HTERT RPE-1 (cell line): ENCODE data around the gene LIFR.

Experiments
- in situ Hi-C: fragments of 300-500 bp; cut with MboI; formaldehyde crosslinking; loops from 4 replicates; pipeline ENCODE4 v1.14.3; 2020; ENCODE audit warnings: low sequenced_read_pairs

Gene LIFR

DNA sequence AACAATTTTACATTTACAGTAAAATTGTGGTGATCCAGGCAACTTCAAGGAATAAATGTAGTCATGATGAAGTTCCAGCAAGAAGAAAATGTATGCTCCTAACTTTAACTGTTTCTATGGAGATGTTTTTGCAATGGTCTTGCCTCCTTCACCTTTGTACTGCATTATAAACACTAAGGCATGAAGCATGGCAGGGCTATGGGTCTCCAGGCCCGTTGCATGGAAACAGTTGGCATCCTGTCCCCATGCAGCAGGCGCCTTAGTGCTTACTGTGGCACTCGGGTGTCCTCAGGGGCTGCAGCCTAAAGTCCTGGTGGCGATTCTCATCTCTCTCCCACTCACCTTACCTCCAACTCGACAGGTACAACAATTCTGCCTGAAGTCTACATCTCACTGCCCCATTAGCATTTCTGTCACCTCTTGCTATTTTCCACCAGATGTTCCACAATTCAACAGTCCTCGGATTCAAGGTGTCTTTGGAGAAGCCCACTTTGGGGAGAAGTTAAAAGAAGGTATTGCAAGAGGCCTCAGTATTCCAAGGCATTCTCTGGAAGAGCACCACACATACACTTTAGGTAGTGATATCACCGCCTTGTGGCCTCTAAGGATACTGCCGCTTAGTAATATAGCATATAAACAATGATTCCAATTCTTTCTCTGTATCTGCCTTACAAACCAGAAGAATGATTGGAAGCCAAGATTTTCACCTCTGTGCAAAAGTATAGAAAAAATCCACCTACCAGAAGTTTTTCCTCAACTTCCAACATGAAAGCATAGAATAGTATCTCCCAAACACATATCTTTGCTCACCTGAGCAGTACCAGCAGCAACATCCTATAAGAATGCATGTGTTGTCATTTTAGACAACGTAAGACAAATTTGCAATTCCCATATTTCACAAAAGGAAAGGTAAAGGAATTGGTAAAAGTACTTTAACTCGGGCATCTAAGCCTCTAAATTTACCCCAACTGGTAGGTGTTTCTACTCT is 5.1 kb downstream of the LIFR start:
- in situ Hi-C loops = no loop called here

DNA sequence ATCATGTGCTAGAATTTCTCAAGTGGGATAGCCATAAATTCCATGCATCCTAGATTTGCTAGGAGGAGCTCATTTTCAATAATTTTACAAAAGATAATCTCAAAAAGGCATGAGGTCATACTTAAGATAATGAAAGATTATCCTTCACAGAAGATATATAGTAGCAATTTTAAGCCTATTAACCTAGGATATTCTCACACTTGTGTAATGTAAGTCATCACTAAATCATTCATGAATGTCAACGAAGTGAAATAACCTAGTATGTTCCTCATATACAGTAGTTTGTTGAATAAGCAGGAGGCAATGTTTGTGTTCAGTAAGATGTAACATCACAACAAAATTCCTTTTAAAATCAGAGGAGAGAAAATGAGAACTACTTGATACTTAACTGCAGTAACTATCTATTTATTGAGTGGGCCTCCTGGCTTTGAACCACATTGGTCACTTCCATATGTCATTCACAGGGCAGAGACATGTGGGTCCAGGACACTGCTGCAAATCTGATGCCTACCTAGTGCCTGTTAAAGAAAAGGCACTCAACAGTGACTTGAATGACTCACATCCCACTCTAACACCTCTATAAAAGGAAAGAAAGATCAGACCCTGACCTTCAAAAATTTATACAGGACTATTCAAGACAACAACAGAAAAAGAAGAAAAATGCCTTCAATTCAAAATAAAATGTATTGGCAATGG is 8.2 kb downstream of the LIFR start:
- in situ Hi-C loops = no loop called here

GRCh38 chr5:38547257-38547656 is 9.2 kb downstream of the LIFR start:
- in situ Hi-C loops = no loop called here

DNA sequence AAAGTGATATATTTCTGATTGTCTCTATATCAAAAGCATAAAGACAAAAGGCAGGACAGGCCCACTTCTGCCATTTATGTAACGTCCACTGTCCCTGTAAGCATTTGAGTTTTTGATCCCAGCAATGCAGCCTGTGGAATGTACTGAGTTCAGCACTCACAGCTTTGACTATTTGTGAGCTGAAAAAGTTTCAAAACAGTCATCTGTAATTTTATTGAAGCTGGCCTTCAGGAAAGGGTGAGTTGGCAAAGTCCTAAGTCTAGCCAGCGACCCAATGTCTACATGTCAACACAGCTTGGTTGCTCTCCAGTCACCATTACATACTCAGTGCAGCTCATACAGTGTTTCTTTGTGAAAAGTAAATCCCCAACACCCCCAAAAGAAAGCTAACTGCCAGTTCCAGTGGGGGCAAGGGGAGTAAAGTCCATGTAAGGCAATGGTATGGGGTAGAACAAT is 9.7 kb downstream of the LIFR start:
- in situ Hi-C loops = no loop called here

GRCh38 chr5:38543886-38544285 is 12.6 kb downstream of the LIFR start:
- in situ Hi-C loops = no loop called here

- in situ Hi-C loops = no loop called here
These were observed 13.4 kb downstream of the LIFR start for GRCh38 chr5:38543074-38543473.

DNA sequence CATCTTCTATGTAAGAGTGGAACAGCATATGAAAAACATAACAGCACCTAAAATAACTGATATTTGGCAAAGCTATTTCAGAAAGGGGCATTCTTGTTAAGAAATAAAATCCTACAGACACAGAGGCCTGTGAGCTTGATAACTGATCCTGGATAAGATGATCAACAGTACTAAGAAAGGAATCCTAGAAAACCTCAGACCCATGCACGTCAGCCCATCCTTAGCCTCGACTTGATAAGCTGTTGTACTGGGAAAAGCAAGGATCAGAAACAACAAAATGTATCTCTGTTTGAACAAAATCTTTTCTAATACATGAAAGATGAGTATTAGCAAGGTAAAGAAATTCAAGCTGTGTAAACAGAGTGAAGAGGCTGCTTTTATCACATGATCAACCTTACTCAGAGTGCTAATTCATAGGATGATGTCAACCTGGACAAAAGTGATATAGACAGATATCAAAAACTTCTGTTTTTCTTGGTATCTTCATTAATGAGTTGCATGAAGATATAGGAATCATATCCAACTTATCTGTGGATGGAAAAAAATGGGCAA is 15.2 kb downstream of the LIFR start:
- in situ Hi-C loops = no loop called here

GRCh38 chr5:38540314-38540713 is 16.1 kb downstream of the LIFR start:
- in situ Hi-C loops = no loop called here

- in situ Hi-C loops = no loop called here
These were observed 18.3 kb downstream of the LIFR start for GRCh38 chr5:38538161-38538560.

- in situ Hi-C loops = no loop called here
These were observed 18.9 kb downstream of the LIFR start for GRCh38 chr5:38537505-38537904.

- in situ Hi-C loops = no loop called here
These were observed 19.5 kb downstream of the LIFR start for GRCh38 chr5:38536968-38537367.

DNA sequence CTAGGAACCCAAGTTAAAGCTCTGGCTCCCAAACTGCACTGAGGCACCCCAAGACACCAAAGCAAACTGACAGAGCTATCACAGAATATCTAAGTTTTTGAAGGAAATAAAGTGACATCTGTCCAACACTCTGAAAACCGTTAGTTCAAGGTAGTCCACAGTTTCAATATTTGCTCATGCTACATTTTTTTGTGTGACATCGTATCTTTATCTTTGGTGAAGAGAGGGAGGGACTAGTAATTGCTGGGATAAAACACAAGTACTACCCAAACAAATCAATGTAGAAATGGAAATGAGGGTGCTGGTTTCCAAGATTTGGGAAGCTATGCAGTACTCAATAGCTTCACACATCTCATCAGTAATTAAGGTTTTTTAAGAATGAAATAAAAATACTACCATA is 20.6 kb downstream of the LIFR start:
- in situ Hi-C loops = no loop called here

- in situ Hi-C loops = no loop called here
These were observed 21.1 kb downstream of the LIFR start for GRCh38 chr5:38535248-38535750.

DNA sequence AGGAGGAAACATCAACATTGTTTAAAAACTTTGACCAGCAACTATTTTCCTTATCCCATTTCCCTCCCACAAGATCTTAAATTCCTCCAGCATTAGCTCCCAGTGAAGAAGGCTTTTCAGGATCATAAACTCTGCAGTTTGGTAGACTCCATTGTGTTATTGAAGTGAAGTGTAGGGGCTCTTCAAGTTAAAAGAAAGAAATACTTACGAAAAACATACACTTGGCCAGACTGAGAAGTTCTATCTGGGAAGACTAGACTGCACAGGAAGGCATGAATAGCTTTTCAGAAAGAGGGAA is 22.3 kb downstream of the LIFR start:
- in situ Hi-C loops = no loop called here

GRCh38 chr5:38533286-38534155 is 22.9 kb downstream of the LIFR start:
- in situ Hi-C loops = no loop called here

DNA sequence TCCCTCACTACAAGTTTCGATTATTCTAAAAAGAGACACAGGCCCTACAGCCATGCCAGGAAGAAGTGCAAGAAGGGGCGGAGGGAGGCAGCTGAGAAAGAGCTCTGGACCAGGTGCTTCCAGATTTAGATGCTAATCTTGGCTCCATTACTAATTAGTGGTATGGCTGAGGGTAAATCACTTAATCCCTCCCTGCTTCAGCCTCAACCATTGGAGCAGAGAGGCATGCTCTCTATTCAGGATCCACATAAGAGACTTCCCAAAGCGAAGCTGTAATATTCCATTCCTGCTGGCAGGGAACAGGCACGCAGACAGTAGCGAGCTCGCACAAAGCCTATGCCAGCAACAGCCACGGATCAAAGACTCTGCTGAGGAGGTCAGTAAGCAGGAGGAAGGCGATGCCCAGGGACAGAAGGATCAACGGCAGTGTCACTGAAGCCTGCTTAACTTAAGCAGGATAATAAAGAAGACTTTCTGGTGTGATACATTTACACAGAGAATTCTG is 24.2 kb downstream of the LIFR start:
- in situ Hi-C loops = no loop called here

DNA sequence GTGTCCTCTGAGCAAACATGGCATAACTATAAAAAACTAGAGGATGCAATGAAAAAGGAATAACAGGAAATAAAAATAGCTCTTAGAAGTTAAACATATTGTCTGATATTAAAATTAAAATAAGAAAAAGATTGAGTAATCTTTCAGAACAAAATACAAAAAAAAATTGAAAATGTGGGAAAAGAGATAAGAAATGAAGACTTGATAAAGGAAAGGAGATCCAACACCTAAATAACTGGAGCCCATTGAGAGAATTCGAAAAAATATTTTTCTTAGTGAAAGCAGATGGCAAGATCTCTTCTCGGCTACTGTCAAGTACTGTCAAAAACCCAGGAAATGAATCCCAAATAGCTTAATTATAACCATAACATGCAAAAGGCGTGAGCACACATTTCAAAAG is 24.9 kb downstream of the LIFR start:
- in situ Hi-C loops = no loop called here

- in situ Hi-C loops = no loop called here
These were observed 26.3 kb downstream of the LIFR start for GRCh38 chr5:38529955-38530646.

DNA sequence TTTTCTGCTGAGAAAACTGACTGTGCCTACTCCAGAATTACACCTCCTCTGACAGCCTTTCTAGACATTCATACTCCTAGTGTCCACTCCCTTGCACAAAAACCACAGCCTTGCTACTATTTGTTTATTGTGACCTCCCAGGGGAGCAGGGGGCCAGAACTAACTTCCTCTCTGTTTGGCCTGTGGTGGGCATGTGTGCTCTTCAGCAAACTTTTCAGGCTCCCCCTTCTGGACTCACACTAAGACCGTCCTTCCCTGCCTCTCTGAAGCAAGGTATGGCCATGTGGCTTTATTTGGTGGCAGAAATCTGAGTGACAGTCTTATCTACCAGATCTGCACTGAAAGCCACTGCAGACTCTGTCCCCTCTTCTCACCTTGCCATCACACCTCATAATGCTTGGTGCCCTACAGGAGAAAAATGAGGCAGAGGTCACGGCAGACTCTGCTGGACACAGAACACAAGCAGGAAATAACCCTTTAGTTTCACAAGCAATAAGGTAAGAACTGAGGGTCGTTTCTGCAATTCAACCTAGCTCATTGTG is 28.2 kb downstream of the LIFR start:
- in situ Hi-C loops = no loop called here

GRCh38 chr5:38527475-38527874 is 29.0 kb downstream of the LIFR start:
- in situ Hi-C loops = no loop called here
